GM19324 (cell line): Measurements from ENCODE around the gene LRRC10.
"Not testable (repeated sequence)": the region's sequence is repeated elsewhere in the genome, so short reads cannot be mapped to it uniquely, and the experiment has no call there.

ENCODE experiments used
- ATAC-seq: cut with Tn5 transposase; IDR thresholded peaks from one replicate; pipeline ENCODE4 v1.9.1; 2021; ENCODE audit warnings: mild to moderate bottlenecking, moderate library complexity; ENCODE audit not compliant: unreplicated experiment, low FRiP score

LRRC10 gene

GRCh38 chr12:69620077-69620476, 9.4 kb upstream of the LRRC10 start:
- ATAC-seq = no peak

- ATAC-seq = no peak
Observed at GRCh38 chr12:69619050-69619449, 8.3 kb upstream of the LRRC10 start.

- no peak for ATAC-seq
Observed at GRCh38 chr12:69616025-69616424, 5.3 kb upstream of the LRRC10 start.

- no peak for ATAC-seq
Observed at GRCh38 chr12:69613351-69613750, 2.6 kb upstream of the LRRC10 start.

GRCh38 chr12:69610126-69610525, 581 bp downstream of the LRRC10 start:
- ATAC-seq = no peak

GRCh38 chr12:69608114-69608513, 2.6 kb downstream of the LRRC10 start:
- no peak for ATAC-seq

- not testable (repeated sequence) for ATAC-seq
Observed at GRCh38 chr12:69604275-69604674, 6.4 kb downstream of the LRRC10 start.

GRCh38 chr12:69603556-69603955, 7.2 kb downstream of the LRRC10 start:
- ATAC-seq = not testable (repeated sequence)

- no peak for ATAC-seq
Observed at GRCh38 chr12:69602954-69603353, 7.8 kb downstream of the LRRC10 start.

GRCh38 chr12:69601962-69602685, 8.6 kb downstream of the LRRC10 start:
- no peak for ATAC-seq

- no peak for ATAC-seq
Observed at GRCh38 chr12:69600804-69601203, 9.9 kb downstream of the LRRC10 start.

GRCh38 chr12:69598174-69598753, 12.4 kb downstream of the LRRC10 start:
- no peak for ATAC-seq

GRCh38 chr12:69595689-69596088, 15.0 kb downstream of the LRRC10 start:
- no peak for ATAC-seq

GRCh38 chr12:69589082-69589481, 21.6 kb downstream of the LRRC10 start:
- no peak for ATAC-seq

- ATAC-seq = no peak
Observed at GRCh38 chr12:69588527-69588926, 22.2 kb downstream of the LRRC10 start.

GRCh38 chr12:69585189-69586062, 25.3 kb downstream of the LRRC10 start, which contains the start of gene CCT2:
Gene CCT2, plus strand, starts transcription at chr12:69585459. Its CDS starts 63 bp downstream, at chr12:69585522.
- peak; percentile 99 for ATAC-seq

- ATAC-seq = no peak
Observed at GRCh38 chr12:69583203-69583602, 27.5 kb downstream of the LRRC10 start.

GRCh38 chr12:69580074-69580473, 30.6 kb downstream of the LRRC10 start:
- ATAC-seq = no peak

GRCh38 chr12:69579029-69579428, 31.7 kb downstream of the LRRC10 start:
- no peak for ATAC-seq

- no peak for ATAC-seq
Observed at GRCh38 chr12:69578283-69578682, 32.4 kb downstream of the LRRC10 start.

- ATAC-seq = no peak
Observed at GRCh38 chr12:69575346-69575745, 35.4 kb downstream of the LRRC10 start.
